H1 (cell line): ENCODE data around the gene CNOT8. TPM values are rescaled to one million over a fixed set of nuclear protein-coding genes. Genes with fewer than 3 reads are reported as not detected.
"Not testable (repeated sequence)": the region's sequence is repeated elsewhere in the genome, so short reads cannot be mapped to it uniquely, and the experiment has no call there.

Experiments used
- CTCF ChIA-PET: fragments of 300-600 bp; sonication (Branson Sonifier 250); formaldehyde crosslinking; loops from one replicate; lab custom pipeline; 2021; ENCODE audit not compliant: partially characterized antibody; lab: Charles Lee
- POLR2A ChIA-PET: fragments of 300-600 bp; sonication (Branson Sonifier 250); formaldehyde crosslinking; loops from one replicate; lab custom pipeline; 2021; ENCODE audit warnings: inconsistent platforms; ENCODE audit not compliant: partially characterized antibody; lab: Charles Lee
- DNase-seq, 2 experiments: peaks; one replicate each; pipeline versions ENCODE4 v3.0.0 to v3.0.0-alpha.2; 2010 to 2022; ENCODE audit warnings: low spot score in 2 of 2, low read depth in 1 of 2, mixed read lengths in 1 of 2
- FAIRE-seq: peaks from 2 replicates; lab custom pipeline; 2011; peaks lifted over from hg19 to GRCh38; lab: Jason Lieb, UNC
- H2AFZ ChIP-seq: 2 replicates; pipeline ENCODE4 v1.8.1; 2012; ENCODE audit warnings: low read length, inconsistent platforms
- H2AK5ac ChIP-seq: 2 replicates; pipeline ENCODE4 v1.6.1; 2013; ENCODE audit warnings: low read depth, low read length
- H2BK120ac ChIP-seq: replicated peaks from 2 replicates; pipeline ENCODE3; 2013; ENCODE audit warnings: low read depth, low read length, inconsistent platforms
- H2BK12ac ChIP-seq: 2 replicates; pipeline ENCODE4 v1.6.1; 2013; ENCODE audit warnings: low read depth, low read length
- H2BK15ac ChIP-seq: 2 replicates; pipeline ENCODE4 v1.6.1; 2013; ENCODE audit warnings: low read length
- H2BK20ac ChIP-seq: 2 replicates; pipeline ENCODE4 v1.6.1; 2013; ENCODE audit warnings: low read length
- H2BK5ac ChIP-seq: 2 replicates; pipeline ENCODE4 v1.6.1; 2013; ENCODE audit warnings: low read depth, low read length
- H3K14ac ChIP-seq: 2 replicates; pipeline ENCODE4 v1.6.1; 2013; ENCODE audit warnings: inconsistent platforms; ENCODE audit not compliant: insufficient read length
- H3K18ac ChIP-seq: 2 replicates; pipeline ENCODE4 v1.6.1; 2013; ENCODE audit warnings: low read length; ENCODE audit errors: extremely low read depth
- H3K23ac ChIP-seq: 2 replicates; pipeline ENCODE4 v1.6.1; 2013; ENCODE audit warnings: inconsistent platforms; ENCODE audit not compliant: insufficient read length
- H3K23me2 ChIP-seq: 2 replicates; pipeline ENCODE4 v1.6.1; 2013; ENCODE audit warnings: low read depth, low read length
- H3K27ac ChIP-seq: 2 replicates; pipeline ENCODE4 v1.6.1; 2011; ENCODE audit warnings: low read depth, low read length, inconsistent platforms
- H3K27me3 ChIP-seq, 4 experiments: replicated peaks in 1 of 4; 1 replicate in 1 of 4; 2 replicates in 3 of 4; pipeline versions ENCODE4 v1.6.1 to v1.8.1; 2011 to 2013; ENCODE audit warnings: low read length in 3 of 4, mild to moderate bottlenecking in 3 of 4, inconsistent platforms in 2 of 4, mixed read lengths in 2 of 4, moderate library complexity in 1 of 4; ENCODE audit not compliant: control insufficient read depth in 3 of 4, insufficient read depth in 3 of 4; ENCODE audit errors: extremely low read depth in 1 of 4
- H3K36me3 ChIP-seq, 4 experiments: 2 replicates each; pipeline versions ENCODE4 v1.6.1 to v1.8.1; 2011 to 2013; ENCODE audit warnings: mild to moderate bottlenecking in 4 of 4, low read length in 3 of 4, moderate library complexity in 2 of 4, control low read depth in 1 of 4, inconsistent platforms in 1 of 4; ENCODE audit not compliant: insufficient read depth in 4 of 4, control insufficient read depth in 2 of 4
- H3K4ac ChIP-seq: replicated peaks from 2 replicates; pipeline ENCODE3; 2013; ENCODE audit warnings: low read length, low read depth, mixed read lengths, inconsistent platforms; ENCODE audit not compliant: insufficient read length
- H3K4me1 ChIP-seq, 4 experiments: replicated peaks in 1 of 4; 1 replicate in 1 of 4; 2 replicates in 3 of 4; pipeline versions ENCODE4 v1.6.1 to v1.8.1; 2011 to 2013; ENCODE audit warnings: low read length in 3 of 4, inconsistent platforms in 2 of 4, mixed read lengths in 1 of 4; ENCODE audit not compliant: insufficient read depth in 4 of 4, control insufficient read depth in 3 of 4
- H3K4me2 ChIP-seq, 2 experiments: 2 replicates each; pipeline versions ENCODE4 v1.6.1 to v1.8.1; 2011 to 2013; ENCODE audit warnings: low read depth in 2 of 2, low read length in 2 of 2, control low read depth in 1 of 2, inconsistent platforms in 1 of 2, mild to moderate bottlenecking in 1 of 2; ENCODE audit not compliant: insufficient read depth in 1 of 2
- H3K4me3 ChIP-seq, 4 experiments: fragments of 200-600, 300-600 bp in 1 of 4; sonication (generic), shearing (Covaris generic), sonication (Bioruptor Twin) in 1 of 4; 2 replicates each; pipeline versions ENCODE4 v1.5.1 to v1.8.1; 2011 to 2016; ENCODE audit warnings: low read length in 4 of 4, low read depth in 3 of 4, control low read depth in 2 of 4, inconsistent platforms in 2 of 4, mild to moderate bottlenecking in 2 of 4, mixed read lengths in 1 of 4, moderate library complexity in 1 of 4; ENCODE audit not compliant: insufficient read depth in 2 of 4; ENCODE audit errors: extremely low read depth in 1 of 4
- H3K56ac ChIP-seq: replicated peaks from 2 replicates; pipeline ENCODE3; 2013; ENCODE audit warnings: low read depth, mild to moderate bottlenecking, mixed read lengths, low read length, inconsistent platforms; ENCODE audit not compliant: insufficient read length
- H3K79me1 ChIP-seq: 2 replicates; pipeline ENCODE4 v1.6.1; 2013; ENCODE audit warnings: low read depth, low read length, control low read depth
- H3K79me2 ChIP-seq, 2 experiments: 2 replicates each; pipeline versions ENCODE4 v1.6.1 to v1.8.1; 2012 to 2013; ENCODE audit warnings: low read length in 2 of 2, mild to moderate bottlenecking in 2 of 2, inconsistent platforms in 1 of 2; ENCODE audit not compliant: insufficient read depth in 2 of 2, control insufficient read depth in 1 of 2
- H3K9ac ChIP-seq, 4 experiments: replicated peaks in 1 of 4; 1 replicate in 1 of 4; 2 replicates in 3 of 4; pipeline versions ENCODE4 v1.6.1 to v1.8.1; 2011 to 2013; ENCODE audit warnings: low read depth in 3 of 4, low read length in 3 of 4, control low read depth in 2 of 4, mild to moderate bottlenecking in 2 of 4, moderate library complexity in 2 of 4, inconsistent platforms in 1 of 4; ENCODE audit errors: extremely low read depth in 1 of 4
- H3K9me3 ChIP-seq, 2 experiments: 2 replicates each; pipeline versions ENCODE4 v1.6.1 to v1.8.1; 2012 to 2013; ENCODE audit warnings: mild to moderate bottlenecking in 2 of 2, moderate library complexity in 2 of 2, control low read depth in 1 of 2, inconsistent platforms in 1 of 2, low read depth in 1 of 2, low read length in 1 of 2, mixed read lengths in 1 of 2; ENCODE audit not compliant: insufficient read depth in 2 of 2
- H4K20me1 ChIP-seq, 2 experiments: replicated peaks in 1 of 2; 2 replicates each; pipeline versions ENCODE3 to v1.8.1; 2011 to 2013; ENCODE audit warnings: inconsistent platforms in 2 of 2, low read length in 2 of 2, mild to moderate bottlenecking in 1 of 2; ENCODE audit not compliant: insufficient read depth in 2 of 2, control insufficient read depth in 1 of 2
- H4K5ac ChIP-seq: 2 replicates; pipeline ENCODE4 v1.6.1; 2013; ENCODE audit warnings: low read length, low read depth, mixed read lengths, inconsistent platforms; ENCODE audit not compliant: insufficient read length
- H4K8ac ChIP-seq: 2 replicates; pipeline ENCODE4 v1.8.0; 2013; ENCODE audit warnings: mild to moderate bottlenecking, moderate library complexity, low read length, inconsistent platforms; ENCODE audit not compliant: insufficient read depth; ENCODE audit errors: extremely low read depth
- H4K91ac ChIP-seq: replicated peaks from 2 replicates; pipeline ENCODE3; 2013; ENCODE audit warnings: low read length, mixed read lengths, inconsistent platforms; ENCODE audit not compliant: insufficient read length
- WGBS, 2 experiments: shearing (Covaris generic) in 1 of 2; methylation state at CpG; one replicate each; pipeline versions ENCODE4 v1.1.6 to v1.1.7; 2013 to 2015; ENCODE audit warnings: low lambda C conversion rate in 2 of 2, mixed read lengths in 2 of 2, inconsistent platforms in 1 of 2, low coverage in 1 of 2, missing lambda C conversion rate in 1 of 2; ENCODE audit not compliant: insufficient replicate concordance in 2 of 2, insufficient coverage in 1 of 2, insufficient read length in 1 of 2; ENCODE audit errors: extremely low coverage in 1 of 2, missing lambda C conversion rate in 1 of 2; 5-methylcytosine and 5-hydroxymethylcytosine counted together
- polyA plus RNA-seq, 7 experiments: library from polyadenylated mRNA; depleted of rRNA in 3 of 7; stranded (reverse) in 5 of 7; unstranded in 2 of 7; fragments of >200 nt in 5 of 7; fragments of 200-250 nt in 2 of 7; gene quantifications; 1 replicate in 5 of 7; 2 replicates in 1 of 7; 4 replicates in 1 of 7; pipeline versions ENCODE4 v1.2.1 to v1.2.3, GENCODE V29; 2011 to 2013; ENCODE audit warnings: missing spikeins in 2 of 7, mixed read lengths in 2 of 7
- total RNA-seq: library from RNA; stranded (reverse); fragmentation: NEBNext Ultra II Directional; extraction: Animal tissue kit (Norgen Biotek cat#: 25700); gene quantifications from 2 replicates; pipeline ENCODE4 v1.2.1, GENCODE V29; 2021

The CNOT8 gene
- total and polyA plus RNA-seq, 2 of the 8 experiments (the other 6 are each of a cell fraction or from before 2014, with no cell fraction given), result 36.4 to 62.9 TPM

GRCh38 chr5:154822896-154823295 is 35.5 kb upstream of the CNOT8 start:
- FAIRE-seq, H4K8ac ChIP-seq: not testable (repeated sequence)
- CTCF ChIA-PET, result interaction anchor here (1.2 kb wide), 1 partner anchor 34 kb away, joined by 3 read pairs; no protein-coding TSS in a partner anchor

More at GRCh38 chr5:154822896-154823295, 35.5 kb upstream of the CNOT8 start:
- not testable (repeated sequence) for H3K23me2 ChIP-seq, H3K79me1 ChIP-seq, H3K14ac ChIP-seq, H3K23ac ChIP-seq, H2BK20ac ChIP-seq, H2BK120ac ChIP-seq, H2BK15ac ChIP-seq, DNase-seq, H3K18ac ChIP-seq, H3K9me3 ChIP-seq, H2AFZ ChIP-seq, H2BK12ac ChIP-seq, H2AK5ac ChIP-seq, H3K4ac ChIP-seq, H3K56ac ChIP-seq, H3K4me2 ChIP-seq, H4K91ac ChIP-seq, H4K20me1 ChIP-seq, H3K4me1 ChIP-seq, H3K79me2 ChIP-seq, H4K5ac ChIP-seq, H3K4me3 ChIP-seq, H3K27me3 ChIP-seq, H3K9ac ChIP-seq, H3K27ac ChIP-seq, H2BK5ac ChIP-seq
- POLR2A ChIA-PET, result interaction anchor here (1.1 to 2.7 kb wide), 2 partner anchors 12 to 36 kb away, joined by 5 to 10 read pairs; partner anchors contain the start of gene CNOT8
- 89% methylated on average over 5 of the region's 5 CpGs; no CpG with 5 or more reads in 1 of the 2 experiments for WGBS, 2 experiments
- peaks cover 0 to 35% (median 8%) of the 10 kb centered on the region in 4 experiments; a peak in 7 of 8 replicates for H3K36me3 ChIP-seq
